Heart left ventricle (tissue), 16 donors: ENCODE measurements around the gene FAM9A. TPM values are rescaled to one million over a fixed set of nuclear protein-coding genes. Genes with fewer than 3 reads are reported as not detected.
"Not testable (repeated sequence)": the region's sequence is repeated elsewhere in the genome, so short reads cannot be mapped to it uniquely, and the experiment has no call there.

ENCODE experiments used
- ATAC-seq, 4 donors: fragments of 200-7000 bp; cut with Tn5 transposase; one replicate each; pipeline ENCODE4 v1.9.1; 2020 to 2022; ENCODE audit warnings: moderate library complexity in 4 of 4, mild to moderate bottlenecking in 3 of 4, moderate number of reproducible peaks in 1 of 4
- DNase-seq, 5 donors: peaks; one replicate each; pipeline ENCODE4 v3.0.0-alpha.2; 2020
- H3K27ac ChIP-seq, 12 donors: fragments of 200-600 bp; sonication (generic) in 4 of 12; one replicate each; pipeline versions ENCODE4 v1.5.0 to v1.8.0; 2016 to 2022; ENCODE audit warnings: mild to moderate bottlenecking in 2 of 12
- H3K27me3 ChIP-seq, 9 donors: fragments of 200-600 bp; sonication (generic) in 2 of 9; one replicate each; pipeline versions ENCODE4 v1.5.1 to v1.8.0; 2016 to 2022; ENCODE audit warnings: mild to moderate bottlenecking in 3 of 9
- H3K36me3 ChIP-seq, 9 donors: fragments of 200-600 bp; sonication (generic) in 2 of 9; one replicate each; pipeline versions ENCODE4 v1.5.0 to v1.8.0; 2018 to 2022; ENCODE audit warnings: mild to moderate bottlenecking in 2 of 9
- H3K4me1 ChIP-seq, 12 donors: fragments of 200-600 bp; sonication (generic) in 4 of 12; one replicate each; pipeline versions ENCODE4 v1.5.0 to v1.8.0; 2016 to 2022; ENCODE audit warnings: mild to moderate bottlenecking in 3 of 12
- H3K4me3 ChIP-seq, 12 donors: fragments of 200-600 bp; sonication (generic) in 4 of 12; one replicate each; pipeline versions ENCODE4 v1.5.0 to v1.8.0; 2017 to 2022; ENCODE audit warnings: mild to moderate bottlenecking in 9 of 12, moderate library complexity in 4 of 12
- H3K9me3 ChIP-seq, 12 donors: fragments of 200-600 bp; sonication (generic) in 4 of 12; one replicate each; pipeline versions ENCODE4 v1.5.0 to v1.8.0; 2016 to 2022; ENCODE audit warnings: mild to moderate bottlenecking in 1 of 12
- CTCF ChIP-seq, 12 donors: fragments of 200-600 bp; sonication (generic) in 4 of 12; IDR thresholded peaks; one replicate each; pipeline versions ENCODE4 v1.5.0 to v1.8.0; 2018 to 2022; ENCODE audit warnings: antibody characterized with exemption in 12 of 12, mild to moderate bottlenecking in 5 of 12
- POLR2A ChIP-seq, 2 donors: fragments of 450-650 bp; IDR thresholded peaks; one replicate each; pipeline ENCODE4 v1.6.1; 2017; ENCODE audit warnings: antibody characterized with exemption in 2 of 2, mild to moderate bottlenecking in 2 of 2, moderate library complexity in 2 of 2
- WGBS, 4 donors: extraction: QIAGEN DNeasy Blood & Tissue Kit in 2 of 4; methylation state at CpG; one replicate each; pipeline versions ENCODE4 v1.1.5 to v1.1.7; 2013 to 2018; 5-methylcytosine and 5-hydroxymethylcytosine counted together
- intact Hi-C, 10 donors: fragments of 100-400 bp; cut with DNase I; formaldehyde crosslinking; loops; one replicate each; pipeline versions ENCODE4 v1.11.1 to v1.14.2; 2022
- polyA plus RNA-seq, 2 donors: library from polyadenylated mRNA; stranded (reverse); fragments of 200-250 nt; gene quantifications; one replicate each; pipeline ENCODE4 v1.2.3, GENCODE V29; 2013
- total RNA-seq, 9 donors: library from RNA; depleted of rRNA in 2 of 9; stranded (reverse); fragments of >200 nt in 2 of 9; fragmentation: NEBNext Ultra II Directional in 3 of 9; extraction: Animal tissue kit (Norgen Biotek cat#: 25700) in 3 of 9; gene quantifications; one replicate each; pipeline versions ENCODE4 v1.1.0 to v1.2.4, GENCODE V29; 2016 to 2023
- donor health status: ischemic (EF 13 %, LVEDD 7.1; RV severe dilation, severe dysfunction).
- donor health status: healthy with polysubstance abuse.
- donor health status: DM: no; HTN: yes; CAD: no.
- donor health status: DM: no; HTN: no; CAD: no.
- donor health status: ischemic (EF 25% LVEDD 6.9; RV normal size, moderate dysfunction).
- donor health status: ischemic (EF 25% LVEDD 5.7; RV mildly dilated, moderate dysfunction).
- donor health status: healthy.
- donor health status: DM: yes; HTN: yes; CAD: no.
- donor health status: ischemic (EF 35%, LVEDD 5.7; RV mildly dilated, moderate dysfunction).
- donor health status: nonischemic (EF 11% LVEDD 7.7; RV severe dilation, severe dysfunction).
- donor health status: DM: yes; HTN: yes; CAD: no.
- donor health status: PGD.
- donor health status: ischemic (EF 29% LVEDD 5.4; RV normal size, mild dysfunction).
- donor health status: nonischemic (EF 23%, LVEDD 6.1; RV moderate dilation, normal function).

FAM9A gene
- total and polyA plus RNA-seq, 11 donors, result not detected

DNA sequence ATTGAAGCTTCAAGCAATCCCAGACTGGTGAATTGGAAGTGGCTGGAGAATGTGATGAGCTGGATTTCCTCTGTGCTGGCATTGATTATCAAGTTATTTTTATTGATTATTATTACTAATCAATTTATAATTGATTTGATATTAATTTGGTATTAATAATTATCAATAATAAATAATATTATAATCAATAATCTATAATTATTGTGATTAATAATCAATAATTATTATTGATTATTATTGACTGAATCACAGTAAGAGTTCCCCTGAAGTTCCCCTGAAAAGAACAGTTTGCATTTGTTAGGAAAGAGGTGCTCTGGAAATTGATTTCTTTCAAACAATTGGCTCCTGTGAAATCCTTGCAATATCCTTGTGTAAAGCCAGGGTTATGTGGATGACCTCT, 7.5 kb upstream of the FAM9A start:
- intact Hi-C loops, result no loop called here
- no peak for TF ChIP-seq POLR2A (IDR thresholded peaks at IDR 0.05)
- TF ChIP-seq CTCF (IDR thresholded peaks at IDR 0.05), result no peak
- Histone ChIP-seq H3K27me3 (peaks cover 0 to 14% (median 0%) of the 10 kb centered on the region in 9 donors), H3K4me3 (no peak overlapping the region), H3K9me3 (no peaks in the 10 kb centered on the region), H3K4me1 (no peaks in the 10 kb centered on the region), H3K27ac (no peak overlapping the region), H3K36me3 (no peaks in the 10 kb centered on the region)
- ATAC-seq (no peak), DNase-seq (no peak)

DNA sequence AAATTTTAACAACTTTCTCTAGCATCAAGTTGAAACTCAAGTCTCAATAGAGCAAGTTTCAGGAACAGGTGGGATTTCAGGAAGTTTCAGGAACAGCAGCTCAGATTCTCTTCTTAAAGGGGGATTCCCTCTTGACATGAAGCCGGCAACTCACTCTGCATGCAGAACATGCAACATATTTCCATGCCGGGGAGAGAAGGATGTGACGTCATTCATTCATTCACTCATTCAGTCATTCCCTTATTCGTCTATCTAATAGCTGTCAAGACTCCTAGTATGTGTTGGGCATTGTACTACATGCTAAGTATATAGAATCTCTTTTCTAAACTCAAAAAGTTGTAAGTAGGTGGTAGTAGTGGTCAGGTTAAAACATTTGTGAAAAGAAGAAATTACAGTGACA, 4.8 kb upstream of the FAM9A start:
- Histone ChIP-seq H3K9me3 (no peaks in the 10 kb centered on the region), H3K4me3 (no peak overlapping the region), H3K36me3 (no peaks in the 10 kb centered on the region), H3K27me3 (peaks cover 0 to 11% (median 0%) of the 10 kb centered on the region in 9 donors), H3K4me1 (no peaks in the 10 kb centered on the region), H3K27ac (no peak overlapping the region)
- WGBS, 4 donors, result 78 to 90% (median 82%) methylated on average over 4 of the region's 4 CpGs
- intact Hi-C loops, result no loop called here
- TF ChIP-seq CTCF (IDR thresholded peaks at IDR 0.05) (no peak), POLR2A (IDR thresholded peaks at IDR 0.05) (no peak)
- ATAC-seq, result no peak
- DNase-seq, result no peak

- no peak for DNase-seq
- Histone ChIP-seq H3K4me1 (no peaks in the 10 kb centered on the region), H3K27me3 (peaks cover 0 to 4% (median 0%) of the 10 kb centered on the region in 9 donors), H3K9me3 (no peaks in the 10 kb centered on the region), H3K36me3 (no peaks in the 10 kb centered on the region), H3K27ac (no peak overlapping the region), H3K4me3 (no peak overlapping the region)
- ATAC-seq, result no peak
- WGBS, 4 donors, result 77 to 89% (median 84%) methylated on average over 2 of the region's 2 CpGs
- TF ChIP-seq CTCF (IDR thresholded peaks at IDR 0.05) (no peak), POLR2A (IDR thresholded peaks at IDR 0.05) (no peak)
- intact Hi-C loops, result no loop called here
These were observed 3.9 kb upstream of the FAM9A start for GRCh38 chrX:8805046-8805445.

GRCh38 chrX:8803326-8803725, 2.1 kb upstream of the FAM9A start:
- DNase-seq (no peak), ATAC-seq (no peak)
- Histone ChIP-seq H3K36me3 (no peaks in the 10 kb centered on the region), H3K9me3 (no peaks in the 10 kb centered on the region), H3K4me1 (no peaks in the 10 kb centered on the region), H3K4me3 (no peak overlapping the region), H3K27me3 (peaks cover 0 to 4% (median 0%) of the 10 kb centered on the region in 9 donors), H3K27ac (no peak overlapping the region)
- TF ChIP-seq POLR2A (IDR thresholded peaks at IDR 0.05) (no peak), CTCF (IDR thresholded peaks at IDR 0.05) (no peak)
- intact Hi-C loops, result no loop called here
- 66 to 69% (median 68%) methylated on average over 3 of the region's 3 CpGs for WGBS, 4 donors

GRCh38 chrX:8800351-8800750, 832 bp downstream of the FAM9A start:
- H3K36me3 ChIP-seq, DNase-seq, H3K27ac ChIP-seq, H3K4me1 ChIP-seq, intact Hi-C loops, H3K9me3 ChIP-seq, ATAC-seq, H3K4me3 ChIP-seq: not testable (repeated sequence)
- 88 to 100% (median 93%) methylated on average over 5 to 15 of the region's 15 CpGs for whole genome bisulfite sequencing, 4 donors
- peaks cover 0 to 11% (median 0%) of the 10 kb centered on the region in 9 donors for H3K27me3 ChIP-seq

- 85 to 95% (median 93%) methylated on average over 8 to 13 of the region's 13 CpGs for WGBS, 4 donors
- H3K9me3 ChIP-seq, H3K4me3 ChIP-seq, DNase-seq, H3K4me1 ChIP-seq, ATAC-seq, intact Hi-C loops, H3K27ac ChIP-seq, H3K36me3 ChIP-seq, H3K27me3 ChIP-seq: not testable (repeated sequence)
These were observed 1.9 kb downstream of the FAM9A start for GRCh38 chrX:8799281-8799680.

DNA sequence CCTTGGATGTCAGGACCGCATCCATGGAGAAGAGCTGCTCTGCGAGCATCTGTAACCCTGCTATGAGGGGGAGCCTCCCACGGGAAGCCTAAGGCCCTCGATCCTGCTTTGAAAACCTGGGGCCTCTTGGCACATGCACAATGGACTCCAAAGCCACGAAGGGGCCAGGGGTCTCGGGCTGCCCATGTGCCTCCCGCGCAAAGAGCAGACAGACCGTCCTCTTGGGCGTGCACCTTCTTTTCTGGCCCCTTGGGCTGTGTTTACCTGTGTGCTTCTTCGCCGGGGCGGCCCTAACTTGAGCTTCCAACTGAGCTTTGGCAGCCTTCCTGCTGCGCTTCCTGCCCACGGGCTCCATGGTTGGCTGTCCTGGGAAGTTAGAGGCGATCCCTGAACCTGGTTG, 2.5 kb downstream of the FAM9A start:
- H3K9me3 ChIP-seq, ATAC-seq, H3K36me3 ChIP-seq, DNase-seq, intact Hi-C loops, H3K27me3 ChIP-seq, H3K27ac ChIP-seq, H3K4me3 ChIP-seq, H3K4me1 ChIP-seq: not testable (repeated sequence)
- 76 to 93% (median 84%) methylated on average over 13 to 16 of the region's 16 CpGs for WGBS, 4 donors

DNA sequence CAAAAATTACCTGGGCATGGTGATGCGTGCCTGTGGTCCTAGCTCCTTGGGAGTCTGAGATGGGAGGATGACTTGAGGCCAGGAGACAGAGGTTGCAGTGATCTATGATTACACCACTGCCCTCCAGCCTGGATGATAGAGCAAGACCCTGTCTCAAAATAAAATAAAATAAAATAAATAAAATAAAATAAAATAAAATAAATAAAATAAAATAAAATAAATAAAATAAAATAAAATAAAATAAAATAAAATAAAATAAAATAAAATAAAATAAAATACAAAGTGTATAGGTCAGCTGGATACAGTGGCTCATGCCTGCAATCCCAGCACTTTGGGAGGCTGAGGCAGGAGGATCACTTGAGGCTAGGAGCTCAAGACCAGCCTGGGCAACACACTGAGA, 14.1 kb downstream of the FAM9A start:
- WGBS, 4 donors, result 90 to 98% (median 91%) methylated on average over 1 of the region's 1 CpG
- H3K36me3 ChIP-seq, intact Hi-C loops, DNase-seq, ATAC-seq, H3K9me3 ChIP-seq, H3K4me1 ChIP-seq, H3K27ac ChIP-seq, H3K4me3 ChIP-seq: not testable (repeated sequence)
- peaks cover 0 to 10% (median 0%) of the 10 kb centered on the region in 9 donors for H3K27me3 ChIP-seq
